ENCODE measurements around the gene SNRPD1. TPM values are rescaled to one million over a fixed set of nuclear protein-coding genes. Genes with fewer than 3 reads are reported as not detected.
"Not testable (repeated sequence)": the region's sequence is repeated elsewhere in the genome, so short reads cannot be mapped to it uniquely, and the experiment has no call there.

SNRPD1 gene
- total RNA-seq, 4 donors from 2014 or later = 1.7 to 8.4 (median 5.3) TPM

DNA sequence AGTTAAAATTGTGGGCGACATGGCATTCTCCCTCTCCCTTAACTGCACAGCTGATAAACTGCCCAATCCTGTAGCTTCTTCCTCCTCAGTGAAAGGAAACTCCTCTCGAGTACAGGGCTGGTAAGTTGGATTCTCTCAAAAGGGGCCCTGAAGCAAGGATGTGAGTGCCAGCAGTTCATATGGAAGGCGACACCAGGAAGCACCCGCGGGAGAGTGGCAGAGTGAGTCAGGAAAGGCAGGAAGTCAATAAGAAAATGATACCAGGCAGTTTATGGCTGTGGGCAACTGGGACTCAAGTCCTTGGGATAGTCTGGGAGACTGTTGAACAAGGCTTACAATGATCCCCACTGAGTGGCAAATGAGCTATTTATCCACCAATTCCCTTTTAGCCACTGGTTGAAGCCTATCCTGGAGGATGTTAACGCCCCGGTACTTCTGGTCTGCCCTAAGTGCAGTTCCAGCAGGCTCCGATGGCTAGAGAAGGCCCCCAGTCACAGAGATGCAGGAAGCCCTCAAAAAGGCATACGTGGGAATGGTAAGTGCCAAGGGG lies 57.7 kb downstream of the SNRPD1 start:
- intact Hi-C loops (cut with DNase I; ENCODE audit: low total_unique reads) = no loop called here

GRCh38 chr18:21672521-21673267 lies 60.6 kb downstream of the SNRPD1 start:
- WGBS, 2 donors = 51 to 63% methylated on average over 3 of the region's 3 CpGs
- no peak for DNase-seq (ENCODE audit: low spot score in 2 of 2)
- intact Hi-C loops (cut with DNase I; ENCODE audit: low total_unique reads) = no loop called here
- H3K4me3 ChIP-seq (ENCODE audit: low read depth, poor library complexity, severe bottlenecking) = no peak overlapping the region
- no peak for TF ChIP-seq POLR2A (IDR thresholded peaks at IDR 0.05)
- TF ChIP-seq, protein P1, sequence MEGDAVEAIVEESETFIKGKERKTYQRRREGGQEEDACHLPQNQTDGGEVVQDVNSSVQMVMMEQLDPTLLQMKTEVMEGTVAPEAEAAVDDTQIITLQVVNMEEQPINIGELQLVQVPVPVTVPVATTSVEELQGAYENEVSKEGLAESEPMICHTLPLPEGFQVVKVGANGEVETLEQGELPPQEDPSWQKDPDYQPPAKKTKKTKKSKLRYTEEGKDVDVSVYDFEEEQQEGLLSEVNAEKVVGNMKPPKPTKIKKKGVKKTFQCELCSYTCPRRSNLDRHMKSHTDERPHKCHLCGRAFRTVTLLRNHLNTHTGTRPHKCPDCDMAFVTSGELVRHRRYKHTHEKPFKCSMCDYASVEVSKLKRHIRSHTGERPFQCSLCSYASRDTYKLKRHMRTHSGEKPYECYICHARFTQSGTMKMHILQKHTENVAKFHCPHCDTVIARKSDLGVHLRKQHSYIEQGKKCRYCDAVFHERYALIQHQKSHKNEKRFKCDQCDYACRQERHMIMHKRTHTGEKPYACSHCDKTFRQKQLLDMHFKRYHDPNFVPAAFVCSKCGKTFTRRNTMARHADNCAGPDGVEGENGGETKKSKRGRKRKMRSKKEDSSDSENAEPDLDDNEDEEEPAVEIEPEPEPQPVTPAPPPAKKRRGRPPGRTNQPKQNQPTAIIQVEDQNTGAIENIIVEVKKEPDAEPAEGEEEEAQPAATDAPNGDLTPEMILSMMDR (IDR thresholded peaks at IDR 0.05) = no peak

More for the DNA sequence above, 57.7 kb downstream of the SNRPD1 start:
- no peak for TF ChIP-seq POLR2A (IDR thresholded peaks at IDR 0.05)
- TF ChIP-seq, protein P1 (IDR thresholded peaks at IDR 0.05) = no peak
- H3K4me3 ChIP-seq (ENCODE audit: low read depth, poor library complexity, severe bottlenecking) = no peak overlapping the region
- DNase-seq (ENCODE audit: low spot score in 2 of 2) = no peak
- 70 to 72% methylated on average over 9 of the region's 9 CpGs for WGBS, 2 donors

DNA sequence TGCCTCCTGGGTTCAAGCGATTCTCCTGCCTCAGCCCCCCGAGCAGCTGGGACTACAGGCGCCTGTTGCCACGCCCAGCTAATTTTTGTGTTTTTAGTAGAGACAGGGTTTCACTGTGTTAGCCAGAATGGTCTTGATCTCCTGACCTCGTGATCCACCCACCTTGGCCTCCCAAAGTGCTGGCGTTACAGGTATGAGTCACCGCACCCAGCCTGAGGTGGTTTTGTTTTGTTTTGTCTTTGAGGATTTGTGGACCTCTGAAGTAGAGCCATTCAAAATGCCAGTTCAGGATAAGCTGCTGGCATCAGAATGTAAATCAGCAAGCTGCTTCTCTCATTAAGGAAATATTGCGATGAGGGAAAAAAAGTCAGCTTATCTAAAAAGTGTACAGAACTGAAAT lies 63.2 kb downstream of the SNRPD1 start:
- DNase-seq (ENCODE audit: low spot score in 2 of 2); intact Hi-C loops (cut with DNase I; ENCODE audit: low total_unique reads); H3K4me3 ChIP-seq (ENCODE audit: low read depth, poor library complexity, severe bottlenecking): not testable (repeated sequence)
- 74 to 86% methylated on average over 8 of the region's 8 CpGs for WGBS, 2 donors

DNA sequence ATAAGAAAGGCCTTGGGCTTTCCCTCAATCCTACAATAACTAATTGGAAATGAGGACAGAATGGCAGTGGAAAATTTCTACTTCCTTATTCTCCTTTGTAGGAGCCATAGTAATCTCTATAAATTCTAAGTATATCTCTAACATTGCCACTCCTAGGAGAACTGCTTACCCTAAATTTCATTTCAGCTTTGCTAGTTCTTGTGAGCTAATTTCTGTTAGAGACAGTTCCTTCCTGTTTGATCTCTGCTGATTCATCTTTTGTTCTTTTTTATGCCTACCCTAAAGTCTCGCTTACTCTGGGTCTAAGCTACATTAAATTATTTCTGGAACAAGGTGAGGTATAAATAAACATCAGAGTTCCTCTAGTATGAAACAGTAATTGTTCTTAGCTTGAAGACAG lies 66.7 kb downstream of the SNRPD1 start:
- no peak overlapping the region for H3K4me3 ChIP-seq (ENCODE audit: low read depth, poor library complexity, severe bottlenecking)
- DNase-seq (ENCODE audit: low spot score in 2 of 2) = no peak
- intact Hi-C loops (cut with DNase I; ENCODE audit: low total_unique reads) = no loop called here
- 67 to 71% methylated on average over 1 of the region's 1 CpG for WGBS, 2 donors
- TF ChIP-seq POLR2A (IDR thresholded peaks at IDR 0.05) = no peak
- TF ChIP-seq, protein P1 (IDR thresholded peaks at IDR 0.05) = no peak

- intact Hi-C loops (cut with DNase I; ENCODE audit: low total_unique reads) = no loop called here
- TF ChIP-seq POLR2A (IDR thresholded peaks at IDR 0.05) = no peak
- TF ChIP-seq, protein P1 (IDR thresholded peaks at IDR 0.05) = no peak
- DNase-seq (ENCODE audit: low spot score in 2 of 2) = no peak
- no peak overlapping the region for H3K4me3 ChIP-seq (ENCODE audit: low read depth, poor library complexity, severe bottlenecking)
- WGBS, 2 donors = 95 to 96% methylated on average over 6 of the region's 6 CpGs
These were observed 68.0 kb downstream of the SNRPD1 start for GRCh38 chr18:21680161-21680560.

DNA sequence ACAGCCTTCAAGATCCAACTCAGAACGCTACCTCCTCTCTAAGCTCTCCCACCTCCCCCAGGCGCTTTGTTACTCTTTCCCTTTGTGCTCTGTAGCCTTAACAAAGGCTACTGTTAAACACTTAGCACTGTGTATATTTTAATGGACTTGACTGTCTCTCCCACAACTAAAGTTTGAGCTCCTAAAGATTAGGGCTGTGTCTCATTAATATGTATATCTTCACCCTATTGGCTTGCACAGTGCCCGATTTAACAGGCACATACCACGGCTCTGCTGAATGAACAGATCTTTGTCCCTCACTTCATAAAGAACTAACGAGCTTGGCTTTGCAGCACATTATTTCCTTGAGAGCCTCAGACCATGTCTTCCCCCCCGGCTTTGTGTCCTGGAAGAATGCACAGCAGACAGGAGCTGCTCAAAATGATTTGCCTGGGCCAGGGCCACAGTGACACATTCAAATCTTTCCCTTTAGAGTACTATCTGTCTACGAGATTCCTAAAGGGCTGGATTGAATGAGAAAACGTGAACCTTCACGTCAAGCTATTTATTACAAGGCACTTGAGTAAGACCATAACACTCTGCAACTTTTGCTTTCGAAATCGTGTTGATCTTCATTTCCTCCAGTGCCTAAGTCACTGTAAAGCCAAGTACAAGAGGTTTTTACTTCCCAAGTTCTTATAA lies 70.4 kb downstream of the SNRPD1 start:
- intact Hi-C loops (cut with DNase I; ENCODE audit: low total_unique reads) = no loop called here
- DNase-seq (ENCODE audit: low spot score in 2 of 2) = no peak
- TF ChIP-seq, protein P1 (IDR thresholded peaks at IDR 0.05) = no peak
- no peak for TF ChIP-seq POLR2A (IDR thresholded peaks at IDR 0.05)
- 39 to 44% methylated on average over 11 of the region's 11 CpGs for WGBS, 2 donors
- no peak overlapping the region for H3K4me3 ChIP-seq (ENCODE audit: low read depth, poor library complexity, severe bottlenecking)
